Heart left ventricle (tissue), 13 donors: ENCODE results near the gene OSR1.

Experiments used
- CTCF ChIP-seq, 12 donors: fragments of 200-600 bp; sonication (generic) in 4 of 12; IDR thresholded peaks; one replicate each; pipeline versions ENCODE4 v1.5.0 to v1.8.0; 2018 to 2022; ENCODE audit warnings: antibody characterized with exemption in 12 of 12, mild to moderate bottlenecking in 5 of 12
- POLR2A ChIP-seq, 2 donors: fragments of 450-650 bp; IDR thresholded peaks; one replicate each; pipeline ENCODE4 v1.6.1; 2017; ENCODE audit warnings: antibody characterized with exemption in 2 of 2, mild to moderate bottlenecking in 2 of 2, moderate library complexity in 2 of 2
- donor health status: ischemic (EF 13 %, LVEDD 7.1; RV severe dilation, severe dysfunction).
- donor health status: DM: no; HTN: yes; CAD: no.
- donor health status: DM: no; HTN: no; CAD: no.
- donor health status: ischemic (EF 25% LVEDD 6.9; RV normal size, moderate dysfunction).
- donor health status: ischemic (EF 25% LVEDD 5.7; RV mildly dilated, moderate dysfunction).
- donor health status: ischemic (EF 35%, LVEDD 5.7; RV mildly dilated, moderate dysfunction).
- donor health status: nonischemic (EF 11% LVEDD 7.7; RV severe dilation, severe dysfunction).
- donor health status: DM: yes; HTN: yes; CAD: no.
- donor health status: PGD.
- donor health status: ischemic (EF 29% LVEDD 5.4; RV normal size, mild dysfunction).
- donor health status: nonischemic (EF 23%, LVEDD 6.1; RV moderate dilation, normal function).

DNA sequence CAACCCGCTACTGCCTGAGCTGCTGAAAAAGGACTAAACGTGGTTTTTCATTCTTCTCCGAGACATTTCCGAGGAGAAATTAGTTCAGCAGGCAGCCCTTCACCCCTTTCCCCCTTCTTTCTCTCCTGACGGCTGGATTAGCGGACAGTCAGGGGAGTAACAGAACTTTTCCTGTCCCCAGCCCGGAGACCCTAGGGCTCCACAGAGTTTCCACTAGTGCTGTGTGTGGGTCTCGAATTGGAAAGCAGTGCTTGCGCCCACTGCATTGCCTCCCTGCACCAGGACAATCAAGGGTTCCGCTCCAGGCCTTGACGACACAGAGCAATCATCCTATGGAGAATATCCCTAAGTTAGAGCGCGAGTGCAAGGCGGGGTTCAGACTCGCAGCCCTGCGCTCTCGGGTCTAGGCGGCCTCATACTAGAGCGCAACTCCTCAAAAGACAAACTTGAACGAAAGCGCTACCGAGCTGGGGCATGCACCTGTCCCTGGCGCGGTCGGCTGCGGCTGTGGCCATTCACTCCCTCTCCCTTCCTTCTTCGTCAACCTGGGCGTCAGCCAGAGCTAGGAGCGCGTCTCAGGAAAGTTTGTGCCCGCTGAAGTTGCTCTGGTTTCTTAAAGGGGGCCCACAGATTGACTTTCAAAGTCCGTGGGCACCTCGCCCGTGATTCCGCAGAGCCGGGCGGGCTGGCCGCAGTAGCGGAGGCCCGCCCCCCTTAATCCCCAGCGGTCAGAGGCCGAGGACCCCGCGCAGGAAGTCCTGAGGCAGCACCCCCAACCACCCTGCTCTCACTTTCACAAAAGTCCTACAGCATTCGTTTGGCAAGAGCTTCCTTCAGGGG lies 801 bp downstream of the OSR1 start:
- no peak for TF ChIP-seq POLR2A (IDR thresholded peaks at IDR 0.05)
- no peak for TF ChIP-seq CTCF (IDR thresholded peaks at IDR 0.05)
